HG03159 (cell line): ENCODE results near the gene GNA15.
"Not testable (repeated sequence)": the region's sequence is repeated elsewhere in the genome, so short reads cannot be mapped to it uniquely, and the experiment has no call there.

Experiments
- ATAC-seq: cut with Tn5 transposase; IDR thresholded peaks from one replicate; pipeline ENCODE4 v1.9.1; 2021; ENCODE audit warnings: mild to moderate bottlenecking, moderate library complexity; ENCODE audit not compliant: unreplicated experiment

GNA15 gene

GRCh38 chr19:3135961-3136683 lies at the start of gene GNA15:
TSS of gene GNA15 (plus strand) at chr19:3136033. CDS start at chr19:3136451, 418 bp downstream.
- no peak for ATAC-seq

GRCh38 chr19:3087769-3088168 lies 48.1 kb upstream of the GNA15 start:
- ATAC-seq: no peak

DNA sequence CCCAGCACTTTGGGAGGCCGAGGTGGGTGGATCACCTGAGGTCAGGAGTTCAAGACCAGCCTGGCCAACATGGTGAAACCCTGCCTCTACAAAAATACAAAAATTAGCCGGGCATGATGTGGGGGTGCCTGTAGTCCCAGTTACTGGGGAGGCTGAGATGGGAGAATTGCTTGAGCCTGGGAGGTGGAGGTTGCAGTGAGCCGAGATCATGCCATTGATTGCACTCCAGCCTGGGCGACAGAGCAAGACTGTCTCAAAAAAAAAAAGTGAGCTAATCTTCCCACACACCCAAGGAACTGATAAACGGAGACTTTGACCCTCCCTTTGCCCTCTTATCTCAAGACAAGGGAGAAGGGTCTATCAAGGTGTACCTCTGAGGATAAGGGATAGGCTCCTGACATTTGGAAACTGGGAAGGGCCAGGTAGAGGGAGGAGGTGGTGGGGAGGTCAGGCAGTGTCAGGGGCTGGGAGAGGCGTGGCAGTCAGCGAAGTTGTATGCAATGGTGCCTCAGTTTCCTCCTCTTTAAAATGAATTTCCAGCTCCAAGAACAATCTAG lies 46.5 kb upstream of the GNA15 start:
- not testable (repeated sequence) for ATAC-seq

- ATAC-seq: peak; percentile 27
Measured at GRCh38 chr19:3094601-3095440, 41.0 kb upstream of the GNA15 start.

- no peak for ATAC-seq
Measured at GRCh38 chr19:3095441-3096191, 40.2 kb upstream of the GNA15 start.

DNA sequence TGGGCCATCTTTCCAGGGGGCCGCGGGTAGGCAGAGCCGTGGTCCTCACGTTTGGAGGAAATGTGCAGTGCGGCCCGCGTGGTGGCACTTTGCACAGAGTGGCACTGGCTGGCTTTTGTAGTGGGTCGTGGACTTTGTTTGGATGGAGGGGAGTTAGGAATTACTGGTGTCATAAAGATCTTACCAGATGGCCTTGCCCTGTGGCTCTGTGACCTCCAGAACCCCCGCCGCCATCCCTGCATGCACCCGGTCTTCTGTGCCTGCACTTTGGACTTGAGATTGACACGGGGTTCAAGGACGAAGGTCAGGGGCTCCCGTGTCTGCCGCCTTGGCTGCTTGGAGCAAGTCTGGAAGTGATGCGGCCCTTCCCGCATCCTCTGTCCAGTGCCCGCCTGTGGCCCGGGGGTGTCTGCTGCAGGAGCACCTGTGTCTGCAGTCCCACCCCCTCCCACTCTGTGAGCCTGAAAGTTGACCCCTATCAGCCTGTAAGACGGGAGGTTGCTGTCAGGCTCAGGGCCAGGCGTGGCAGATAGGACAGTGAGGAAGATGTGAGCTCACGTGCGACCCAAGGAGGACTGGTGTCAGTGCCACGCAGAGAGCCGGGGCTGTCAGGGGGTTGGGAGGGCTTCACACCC lies 39.4 kb upstream of the GNA15 start:
- no peak for ATAC-seq

DNA sequence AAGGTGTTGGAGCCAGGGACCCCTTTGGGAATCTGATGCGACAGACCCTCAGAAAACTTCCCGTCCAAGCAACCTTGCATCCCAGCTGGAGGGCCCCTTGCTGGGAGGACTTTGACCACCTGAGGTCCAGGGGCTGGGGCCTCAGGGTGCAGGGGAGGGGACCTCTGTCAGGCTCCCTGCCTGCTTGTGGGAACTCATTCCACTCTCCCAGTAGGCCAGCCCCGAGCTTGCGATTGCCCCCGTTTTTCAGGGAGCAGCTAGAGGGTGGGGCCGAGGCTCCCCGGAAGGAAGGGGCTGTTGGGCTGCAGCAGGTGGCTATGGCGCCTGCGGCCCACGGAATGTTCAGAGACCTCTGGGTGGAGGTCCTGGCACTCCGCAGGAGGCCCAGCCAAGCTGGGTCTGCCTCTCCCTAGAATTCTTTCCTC lies 38.9 kb upstream of the GNA15 start:
- no peak for ATAC-seq

GRCh38 chr19:3097442-3097871 lies 38.4 kb upstream of the GNA15 start:
- ATAC-seq: no peak

- ATAC-seq: no peak
Measured at GRCh38 chr19:3098141-3098514, 37.7 kb upstream of the GNA15 start.

DNA sequence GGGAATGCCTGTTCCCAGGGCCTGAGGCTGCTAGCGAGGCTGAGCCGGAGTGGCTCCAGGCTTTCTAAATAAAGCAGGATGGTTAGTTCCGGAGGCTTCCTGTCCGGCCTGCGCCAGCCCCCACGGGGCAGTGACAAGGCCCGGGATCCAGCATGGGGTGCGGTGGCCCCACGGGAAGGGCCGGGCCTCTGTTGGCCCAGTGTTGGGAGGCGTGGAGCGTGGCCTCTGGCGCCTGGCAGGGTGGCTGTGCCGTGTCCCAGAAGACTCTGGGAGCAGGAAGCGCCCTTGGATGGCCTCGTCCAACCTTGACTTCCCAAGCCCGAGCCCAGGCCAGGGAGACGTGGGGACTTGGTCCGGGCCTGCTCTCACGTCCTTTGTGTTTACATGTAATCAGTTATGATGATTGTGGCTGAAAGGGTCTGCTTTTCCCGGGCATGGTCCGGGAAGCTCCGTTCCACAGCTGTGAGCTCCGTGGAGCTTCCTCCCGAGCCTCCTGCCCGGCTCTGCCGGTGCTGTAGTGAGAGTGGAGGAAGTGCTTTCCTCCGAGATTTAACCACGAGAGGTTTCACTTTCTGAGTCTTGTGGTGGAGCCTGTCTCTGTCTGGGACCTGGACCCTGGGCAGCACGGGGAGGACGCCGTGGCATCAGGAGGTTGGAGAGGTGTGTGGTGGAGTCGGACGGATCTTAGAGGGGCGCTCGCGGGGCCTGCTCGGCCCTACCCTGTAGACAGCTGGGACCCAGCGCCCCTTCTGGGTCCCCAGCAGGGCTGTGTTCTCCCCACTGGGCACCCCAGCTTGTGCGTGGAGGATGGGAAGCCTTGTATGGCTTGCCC lies 37.1 kb upstream of the GNA15 start:
- ATAC-seq: no peak

GRCh38 chr19:3099347-3100145 lies 36.3 kb upstream of the GNA15 start:
- ATAC-seq: no peak

- ATAC-seq: no peak
Measured at GRCh38 chr19:3100331-3100730, 35.5 kb upstream of the GNA15 start.

DNA sequence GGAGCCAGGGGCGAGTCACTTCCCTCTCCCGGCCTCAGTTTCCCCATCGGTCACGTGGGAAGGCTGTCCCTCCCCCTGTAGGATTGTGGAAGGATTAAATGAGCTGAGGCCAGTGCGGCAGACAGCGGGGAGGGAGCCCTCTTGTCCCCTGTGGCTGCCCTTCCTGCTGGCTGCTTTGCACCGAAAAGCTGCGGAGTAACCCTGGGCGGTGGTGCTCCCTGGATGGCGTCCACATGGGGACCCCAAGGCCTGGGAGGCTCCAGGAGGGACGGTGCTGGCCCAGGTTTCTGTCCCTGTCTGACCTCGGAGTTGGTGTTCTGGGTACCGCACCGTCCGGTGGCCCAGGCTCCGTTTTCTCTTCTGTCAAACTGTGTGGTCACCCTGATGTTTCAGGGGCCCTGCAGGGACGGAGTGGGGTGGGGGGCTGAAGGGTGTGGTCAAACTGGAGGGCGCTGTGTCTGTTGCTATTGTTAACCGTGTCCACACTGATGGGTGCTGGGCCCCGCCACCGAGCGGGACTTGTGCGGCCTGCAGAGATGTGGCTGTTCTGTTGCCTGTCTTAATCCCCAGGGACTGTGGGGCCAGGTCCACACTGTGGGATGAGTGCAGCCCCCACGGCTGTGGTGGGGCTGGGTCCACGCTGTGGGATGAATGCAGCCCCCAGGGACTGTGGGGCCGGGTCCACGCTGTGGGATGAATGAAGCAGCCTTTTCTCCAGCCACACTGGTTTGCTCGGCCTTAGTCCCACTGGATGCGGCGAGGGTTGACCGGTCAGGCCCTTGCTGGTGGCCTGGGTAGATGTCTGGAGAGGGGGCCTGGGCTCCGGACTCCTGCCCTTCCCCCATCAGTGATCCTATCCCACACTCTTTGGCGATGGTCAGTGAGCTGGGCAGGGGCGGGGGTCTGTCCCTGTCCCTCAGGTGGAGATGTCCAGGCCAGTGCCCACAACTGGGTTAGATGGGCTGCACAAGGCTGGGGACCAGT lies 34.8 kb upstream of the GNA15 start:
- ATAC-seq: no peak

- no peak for ATAC-seq
Measured at GRCh38 chr19:3102239-3103140, 33.3 kb upstream of the GNA15 start.

- ATAC-seq: no peak
Measured at GRCh38 chr19:3104708-3104983, 31.2 kb upstream of the GNA15 start.

- ATAC-seq: no peak
Measured at GRCh38 chr19:3105641-3106508, 30.0 kb upstream of the GNA15 start.
